GM12872 (cell line): ENCODE results near the gene POLDIP3.

ENCODE experiments used
- CTCF ChIP-seq: IDR thresholded peaks from 3 replicates; pipeline ENCODE4 v1.5.1; 2011; ENCODE audit warnings: low read depth, mild to moderate bottlenecking, low read length, moderate library complexity; ENCODE audit not compliant: insufficient read depth

The POLDIP3 gene

GRCh38 chr22:42637555-42637954 lies 22.9 kb upstream of the POLDIP3 start:
- TF ChIP-seq CTCF, result no peak

GRCh38 chr22:42636506-42636905 lies 21.8 kb upstream of the POLDIP3 start:
- TF ChIP-seq CTCF, result no peak

- TF ChIP-seq CTCF, result no peak
Observed at GRCh38 chr22:42635531-42635930, 20.8 kb upstream of the POLDIP3 start.

- TF ChIP-seq CTCF, result no peak
Observed at GRCh38 chr22:42633013-42633412, 18.3 kb upstream of the POLDIP3 start.

GRCh38 chr22:42632096-42632495 lies 17.4 kb upstream of the POLDIP3 start:
- TF ChIP-seq CTCF, result peak; percentile 50; the same call in 2 of the 3 replicates

- TF ChIP-seq CTCF, result no peak
Observed at GRCh38 chr22:42630901-42631602, 16.4 kb upstream of the POLDIP3 start.

- no peak for TF ChIP-seq CTCF
Observed at GRCh38 chr22:42630211-42630610, 15.5 kb upstream of the POLDIP3 start.

GRCh38 chr22:42627981-42628380 lies 13.3 kb upstream of the POLDIP3 start:
- no peak for TF ChIP-seq CTCF
